Mesendoderm (in vitro differentiated cells): ENCODE data around the gene G6PC1.
"Not testable (repeated sequence)": the region's sequence is repeated elsewhere in the genome, so short reads cannot be mapped to it uniquely, and the experiment has no call there.

ENCODE experiments used
- DNase-seq: peaks from one replicate; pipeline ENCODE4 v3.0.0; 2013
- H2AK5ac ChIP-seq: 2 replicates; pipeline ENCODE4 v1.6.1; 2013; ENCODE audit warnings: low read length, inconsistent platforms
- H2BK120ac ChIP-seq: 2 replicates; pipeline ENCODE4 v1.6.1; 2013; ENCODE audit warnings: low read depth, mild to moderate bottlenecking, low read length, moderate library complexity, mixed read lengths
- H2BK15ac ChIP-seq: replicated peaks from 2 replicates; pipeline ENCODE4 v1.6.1; 2013; ENCODE audit warnings: low read depth, mild to moderate bottlenecking, moderate library complexity
- H2BK5ac ChIP-seq: 2 replicates; pipeline ENCODE4 v1.6.1; 2013; ENCODE audit warnings: low read length, inconsistent platforms
- H3K18ac ChIP-seq: 2 replicates; pipeline ENCODE4 v1.6.1; 2013; ENCODE audit warnings: mild to moderate bottlenecking, low read length, mixed read lengths
- H3K23ac ChIP-seq: one replicate; pipeline ENCODE4 v1.6.1; 2013; ENCODE audit warnings: low read length
- H3K27ac ChIP-seq: 2 replicates; pipeline ENCODE4 v1.5.1; 2013; ENCODE audit warnings: low read depth, mild to moderate bottlenecking, inconsistent platforms, low read length, moderate library complexity
- H3K27me3 ChIP-seq: 2 replicates; pipeline ENCODE4 v1.6.1; 2013; ENCODE audit warnings: low read length, control low read depth, mild to moderate bottlenecking, inconsistent platforms; ENCODE audit not compliant: insufficient read depth, poor library complexity
- H3K36me3 ChIP-seq: 2 replicates; pipeline ENCODE4 v1.6.1; 2013; ENCODE audit warnings: low read length, inconsistent platforms; ENCODE audit not compliant: control insufficient read depth, insufficient read depth
- H3K4ac ChIP-seq: one replicate; pipeline ENCODE4 v1.6.1; 2013; ENCODE audit warnings: low read depth, mild to moderate bottlenecking, low read length, moderate library complexity
- H3K4me1 ChIP-seq: 2 replicates; pipeline ENCODE4 v1.6.1; 2013; ENCODE audit warnings: low read depth, low read length, inconsistent platforms; ENCODE audit not compliant: control insufficient read depth
- H3K4me2 ChIP-seq: 2 replicates; pipeline ENCODE4 v1.6.1; 2013; ENCODE audit warnings: low read length
- H3K4me3 ChIP-seq: 2 replicates; pipeline ENCODE4 v1.5.1; 2013; ENCODE audit warnings: mild to moderate bottlenecking, low read length
- H3K56ac ChIP-seq: one replicate; pipeline ENCODE4 v1.6.1; 2013; ENCODE audit warnings: low read length
- H3K79me1 ChIP-seq: 2 replicates; pipeline ENCODE4 v1.6.1; 2013; ENCODE audit warnings: low read length, inconsistent platforms
- H3K79me2 ChIP-seq: 2 replicates; pipeline ENCODE4 v1.6.1; 2013; ENCODE audit warnings: mild to moderate bottlenecking, low read length; ENCODE audit not compliant: control insufficient read depth, insufficient read depth
- H3K9ac ChIP-seq: 2 replicates; pipeline ENCODE4 v1.6.1; 2013; ENCODE audit warnings: low read length, inconsistent platforms
- H4K5ac ChIP-seq: one replicate; pipeline ENCODE4 v1.6.1; 2013; ENCODE audit warnings: low read length
- H4K8ac ChIP-seq: one replicate; pipeline ENCODE4 v1.6.1; 2013; ENCODE audit warnings: low read depth, mild to moderate bottlenecking, control low read depth, low read length, moderate library complexity
- WGBS: extraction: QIAGEN DNeasy Blood & Tissue Kit; methylation state at CpG from one replicate; pipeline ENCODE4 v1.1.7; 2013; ENCODE audit warnings: low lambda C conversion rate, missing lambda C conversion rate; ENCODE audit not compliant: insufficient coverage; ENCODE audit errors: extremely low coverage; 5-methylcytosine and 5-hydroxymethylcytosine counted together

Gene G6PC1

DNA sequence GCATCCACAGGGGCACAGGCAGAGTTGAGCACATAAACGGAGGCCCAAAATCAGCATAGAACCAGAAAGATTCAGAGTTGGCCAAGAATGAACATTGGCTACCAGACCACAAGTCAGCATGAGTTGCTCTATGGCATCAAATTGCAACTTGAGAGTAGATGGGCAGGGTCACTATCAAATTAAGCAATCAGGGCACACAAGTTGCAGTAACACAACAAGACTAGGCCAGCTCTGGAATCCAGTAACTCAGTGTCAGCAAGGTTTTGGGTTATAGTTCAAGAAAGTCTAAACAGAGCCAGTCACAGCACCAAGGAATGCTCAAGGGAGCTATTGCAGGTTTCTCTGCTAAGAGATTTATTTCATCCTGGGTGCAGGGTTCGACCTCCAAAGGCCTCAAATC lies 12.9 kb downstream of the G6PC1 start:
- no peak for DNase-seq
- Histone ChIP-seq H3K4me3 (no peak overlapping the region), H3K4ac (no peak overlapping the region)

DNA sequence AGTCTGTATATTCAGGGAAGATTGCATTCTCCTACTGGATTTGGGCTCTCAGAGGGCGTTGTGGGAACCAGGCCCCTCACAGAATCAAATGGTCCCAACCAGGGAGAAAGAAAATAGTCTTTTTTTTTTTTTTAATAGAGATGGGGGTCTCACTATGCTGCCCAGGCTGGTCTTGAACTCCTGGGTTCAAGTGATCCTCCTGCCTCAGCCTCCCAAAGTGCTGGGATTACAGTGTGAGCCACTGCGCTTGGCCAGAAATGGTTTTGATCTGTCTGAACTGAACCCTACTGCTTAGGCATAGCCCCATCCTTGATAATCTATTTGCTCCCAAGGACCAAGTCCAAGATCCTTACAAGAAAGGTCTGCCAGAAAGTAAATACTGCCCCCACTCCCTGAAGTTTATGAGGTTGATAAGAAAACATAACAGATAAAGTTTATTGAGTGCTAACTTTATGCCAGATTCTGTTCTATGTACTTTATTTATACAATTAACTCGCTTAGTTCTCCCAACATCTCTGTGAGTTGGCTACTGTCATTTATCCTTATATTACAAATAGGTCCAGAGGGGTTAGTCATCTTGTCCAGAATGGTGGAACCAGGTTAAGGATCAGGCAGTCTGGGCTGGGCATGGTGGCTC lies 13.5 kb downstream of the G6PC1 start:
- H2AK5ac ChIP-seq: no peak overlapping the region

More for the DNA sequence above, 12.9 kb downstream of the G6PC1 start:
- no peak overlapping the region for H2BK5ac ChIP-seq
- no peak overlapping the region for H2AK5ac ChIP-seq
- no peaks in the 10 kb centered on the region for H3K27me3 ChIP-seq
- H3K18ac ChIP-seq: no peak overlapping the region
- no peaks in the 10 kb centered on the region for H3K4me1 ChIP-seq
- no peak overlapping the region for H3K4me2 ChIP-seq
- no peak overlapping the region for H3K56ac ChIP-seq
- H3K36me3 ChIP-seq: no peaks in the 10 kb centered on the region
- no peak overlapping the region for H2BK120ac ChIP-seq
- no peaks in the 10 kb centered on the region for H3K79me1 ChIP-seq
- H3K23ac ChIP-seq: no peak overlapping the region
- no peak overlapping the region for H3K27ac ChIP-seq
- WGBS: no CpG with 5 or more reads among the region's 2 CpGs
- H2BK15ac ChIP-seq: no peak overlapping the region
- H3K9ac ChIP-seq: no peak overlapping the region
- H3K79me2 ChIP-seq: no peaks in the 10 kb centered on the region
- no peak overlapping the region for H4K8ac ChIP-seq
- H4K5ac ChIP-seq: no peak overlapping the region

DNA sequence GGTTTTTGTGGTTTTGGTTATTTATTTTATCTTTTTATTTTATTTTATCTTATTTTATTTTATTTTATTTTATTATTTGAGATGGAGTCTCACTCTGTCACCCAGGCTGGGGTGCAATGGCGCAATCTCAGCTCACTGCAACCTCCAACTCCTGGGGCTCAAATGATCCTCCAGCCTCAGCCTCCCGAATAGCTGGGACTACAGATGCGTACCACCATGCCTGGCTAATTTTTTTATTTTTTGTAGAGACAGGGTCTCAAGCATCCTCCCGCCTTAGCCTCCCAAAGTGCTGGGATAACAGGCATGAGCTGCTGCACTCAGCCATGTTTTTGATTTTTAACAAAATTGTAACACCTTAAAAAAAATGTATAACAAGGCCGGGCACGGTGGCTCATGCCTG lies 14.7 kb downstream of the G6PC1 start:
- not testable (repeated sequence) for H3K4me2 ChIP-seq, H3K36me3 ChIP-seq, H3K4me3 ChIP-seq, H3K23ac ChIP-seq, H3K4me1 ChIP-seq, H2BK5ac ChIP-seq, H3K9ac ChIP-seq, H2BK120ac ChIP-seq, H3K27ac ChIP-seq, H2AK5ac ChIP-seq, DNase-seq, H3K27me3 ChIP-seq, H3K4ac ChIP-seq, H4K8ac ChIP-seq, H3K18ac ChIP-seq, H4K5ac ChIP-seq, H3K79me1 ChIP-seq, H3K56ac ChIP-seq, H2BK15ac ChIP-seq, H3K79me2 ChIP-seq
- no CpG with 5 or more reads among the region's 6 CpGs for WGBS

More for the DNA sequence above, 13.5 kb downstream of the G6PC1 start:
- no peaks in the 10 kb centered on the region for H3K79me1 ChIP-seq
- no peak overlapping the region for H3K4me3 ChIP-seq
- H3K27ac ChIP-seq: no peak overlapping the region
- no peak overlapping the region for H2BK15ac ChIP-seq
- no peak overlapping the region for H3K4me2 ChIP-seq
- no peak overlapping the region for H2BK5ac ChIP-seq
- no peak overlapping the region for H3K56ac ChIP-seq
- WGBS: no CpG with 5 or more reads among the region's 3 CpGs
- H3K23ac ChIP-seq: no peak overlapping the region
- DNase-seq: no peak
- H2BK120ac ChIP-seq: no peak overlapping the region
- H3K36me3 ChIP-seq: no peaks in the 10 kb centered on the region
- H3K9ac ChIP-seq: no peak overlapping the region
- no peak overlapping the region for H4K8ac ChIP-seq
- H3K18ac ChIP-seq: no peak overlapping the region
- H3K27me3 ChIP-seq: no peaks in the 10 kb centered on the region
- H4K5ac ChIP-seq: no peak overlapping the region
- no peak overlapping the region for H3K4ac ChIP-seq
- no peaks in the 10 kb centered on the region for H3K79me2 ChIP-seq
- H3K4me1 ChIP-seq: no peaks in the 10 kb centered on the region

DNA sequence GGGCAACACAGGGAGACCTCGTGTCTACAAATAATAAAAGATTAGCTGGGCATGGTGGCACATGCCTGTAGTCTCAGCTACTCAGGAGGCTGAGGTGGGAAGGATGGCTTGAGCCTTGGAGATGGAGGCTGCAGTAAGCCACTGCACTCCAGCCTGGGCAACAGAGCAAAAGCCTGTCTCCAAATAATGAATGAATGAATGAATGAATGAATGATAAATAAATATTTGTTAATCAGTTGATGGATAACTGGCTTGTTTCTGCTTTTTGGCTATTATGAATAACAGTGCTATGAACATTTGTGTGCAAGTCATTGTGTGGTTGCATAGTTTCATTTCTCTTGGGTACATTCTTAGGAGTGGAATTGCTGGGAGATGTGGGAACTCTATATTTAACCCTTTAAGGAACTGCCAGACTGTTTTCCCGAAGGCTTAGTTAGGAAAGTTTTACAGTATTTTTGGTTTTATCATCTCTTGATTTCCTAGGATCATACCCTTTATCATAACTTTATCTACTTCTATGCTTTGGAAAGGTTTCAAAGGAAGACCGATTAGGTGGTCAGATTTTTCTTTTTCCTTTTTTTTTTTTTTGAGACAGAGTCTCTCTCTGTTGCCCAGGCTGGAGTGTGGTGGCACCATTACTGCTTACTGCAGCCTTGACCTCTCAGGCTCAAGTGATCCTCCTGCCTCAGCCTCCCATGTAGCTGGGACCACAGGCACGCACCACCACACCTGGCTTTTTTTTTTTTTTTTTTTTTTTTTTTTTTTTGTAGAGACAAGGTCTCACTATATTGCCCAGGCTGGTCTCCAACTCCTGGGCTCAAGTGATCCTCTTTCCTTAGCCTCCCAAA lies 16.0 kb downstream of the G6PC1 start:
- not testable (repeated sequence) for H2BK15ac ChIP-seq, DNase-seq, H2BK5ac ChIP-seq, H3K79me2 ChIP-seq, H3K79me1 ChIP-seq, H3K27ac ChIP-seq, H3K4me3 ChIP-seq, H3K56ac ChIP-seq, H3K4me2 ChIP-seq, H3K23ac ChIP-seq, H2AK5ac ChIP-seq, H3K9ac ChIP-seq, H4K5ac ChIP-seq, H3K18ac ChIP-seq, H3K27me3 ChIP-seq, H4K8ac ChIP-seq, H3K4ac ChIP-seq, H3K4me1 ChIP-seq, H3K36me3 ChIP-seq, H2BK120ac ChIP-seq
- no CpG with 5 or more reads among the region's 4 CpGs for WGBS

DNA sequence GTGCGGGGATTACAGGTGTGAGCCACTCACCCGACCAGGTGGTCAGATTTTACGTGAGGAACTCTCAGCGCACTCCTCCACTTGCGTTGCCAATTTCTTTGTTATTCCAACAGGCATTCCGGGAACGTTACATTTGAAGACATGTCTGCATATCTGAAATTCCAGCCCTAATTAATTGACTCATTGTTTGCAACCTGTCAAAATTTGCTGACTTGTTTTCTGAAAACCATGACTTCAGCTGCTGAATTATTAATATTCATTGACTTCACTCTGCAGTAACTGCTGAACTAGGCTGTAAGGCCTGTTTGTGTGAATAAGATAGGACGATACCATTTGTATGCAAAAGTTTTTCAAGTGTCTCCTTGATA lies 16.6 kb downstream of the G6PC1 start:
- Histone ChIP-seq H3K18ac (no peak overlapping the region), H3K4me2 (no peak overlapping the region), H2BK5ac (no peak overlapping the region), H3K4me3 (no peak overlapping the region), H3K27ac (no peak overlapping the region), H3K79me2 (no peaks in the 10 kb centered on the region), H3K4ac (no peak overlapping the region), H3K56ac (no peak overlapping the region), H2BK120ac (no peak overlapping the region), H3K4me1 (no peaks in the 10 kb centered on the region), H2AK5ac (no peak overlapping the region), H3K9ac (no peak overlapping the region), H3K23ac (no peak overlapping the region), H4K8ac (no peak overlapping the region), H3K27me3 (no peaks in the 10 kb centered on the region), H4K5ac (no peak overlapping the region), H2BK15ac (no peak overlapping the region), H3K36me3 (no peaks in the 10 kb centered on the region), H3K79me1 (no peaks in the 10 kb centered on the region)
- WGBS: no CpG with 5 or more reads among the region's 8 CpGs
- peak; percentile 44 for DNase-seq
